Lung (tissue), 12 donors: ENCODE measurements around the gene UBA1. TPM values are rescaled to one million over a fixed set of nuclear protein-coding genes. Genes with fewer than 3 reads are reported as not detected.

Experiments used
- ATAC-seq: fragments of 200-7000 bp; cut with Tn5 transposase; one replicate; pipeline ENCODE4 v1.9.1; 2020; ENCODE audit warnings: moderate number of reproducible peaks; ENCODE audit not compliant: insufficient read depth, low FRiP score
- DNase-seq, 3 donors: peaks; one replicate each; pipeline ENCODE4 v3.0.0-alpha.2; 2013 to 2017
- H3K27ac ChIP-seq, 2 donors: one replicate each; pipeline ENCODE4 v1.5.1; 2013; ENCODE audit warnings: mild to moderate bottlenecking in 2 of 2, moderate library complexity in 2 of 2, control low read depth in 1 of 2, inconsistent platforms in 1 of 2, low read depth in 1 of 2, low read length in 1 of 2
- H3K27me3 ChIP-seq, 3 donors: one replicate each; pipeline ENCODE4 v1.5.1; 2013; ENCODE audit warnings: low read length in 2 of 3; ENCODE audit not compliant: control insufficient read depth in 3 of 3, insufficient read depth in 3 of 3
- H3K36me3 ChIP-seq, 4 donors: one replicate each; pipeline ENCODE4 v1.5.1; 2013; ENCODE audit warnings: low read length in 4 of 4, mild to moderate bottlenecking in 1 of 4, moderate library complexity in 1 of 4; ENCODE audit not compliant: control insufficient read depth in 4 of 4, insufficient read depth in 4 of 4
- H3K4me1 ChIP-seq, 5 donors: one replicate each; pipeline ENCODE4 v1.5.1; 2013; ENCODE audit warnings: low read length in 5 of 5, mild to moderate bottlenecking in 2 of 5, moderate library complexity in 1 of 5; ENCODE audit not compliant: control insufficient read depth in 5 of 5, insufficient read depth in 5 of 5
- H3K4me3 ChIP-seq: one replicate; pipeline ENCODE4 v1.5.1; 2013; ENCODE audit warnings: mild to moderate bottlenecking, control low read depth, moderate library complexity
- H3K9ac ChIP-seq, 2 donors: one replicate each; pipeline ENCODE4 v1.5.1; 2013; ENCODE audit warnings: low read length in 2 of 2, control low read depth in 1 of 2; ENCODE audit not compliant: insufficient read depth in 1 of 2
- H3K9me3 ChIP-seq, 4 donors: one replicate each; pipeline ENCODE4 v1.5.1; 2013; ENCODE audit warnings: low read length in 3 of 4, mild to moderate bottlenecking in 1 of 4, moderate library complexity in 1 of 4; ENCODE audit not compliant: control insufficient read depth in 4 of 4, insufficient read depth in 3 of 4
- CTCF ChIP-seq: IDR thresholded peaks from 2 replicates; pipeline ENCODE4 v1.5.1; 2012; ENCODE audit warnings: mild to moderate bottlenecking; ENCODE audit errors: control extremely low read depth, extremely low read depth
- WGBS, 2 donors: extraction: QIAGEN DNeasy Blood & Tissue Kit; methylation state at CpG; one replicate each; pipeline ENCODE4 v1.1.7; 2013; 5-methylcytosine and 5-hydroxymethylcytosine counted together
- polyA plus RNA-seq, 2 donors: library from polyadenylated mRNA; stranded (reverse); fragments of 200-250 nt; gene quantifications; one replicate each; pipeline ENCODE4 v1.2.1, GENCODE V29; 2013
- total RNA-seq, 2 donors: library from RNA; depleted of rRNA in 1 of 2; stranded (reverse); fragments of >200 nt in 1 of 2; gene quantifications; one replicate each; pipeline ENCODE4 v1.2.1, GENCODE V29; 2014 to 2021
- donor health status: control.
- donor health status: control.
- donor health status: Bipolar disorder and iron deficiency.
- donor health status: healthy.
- donor health status: DM: yes; HTN: yes; CAD: no.

Gene UBA1
- total and polyA plus RNA-seq, 4 donors, result 92.5 to 221 (median 131) TPM

DNA sequence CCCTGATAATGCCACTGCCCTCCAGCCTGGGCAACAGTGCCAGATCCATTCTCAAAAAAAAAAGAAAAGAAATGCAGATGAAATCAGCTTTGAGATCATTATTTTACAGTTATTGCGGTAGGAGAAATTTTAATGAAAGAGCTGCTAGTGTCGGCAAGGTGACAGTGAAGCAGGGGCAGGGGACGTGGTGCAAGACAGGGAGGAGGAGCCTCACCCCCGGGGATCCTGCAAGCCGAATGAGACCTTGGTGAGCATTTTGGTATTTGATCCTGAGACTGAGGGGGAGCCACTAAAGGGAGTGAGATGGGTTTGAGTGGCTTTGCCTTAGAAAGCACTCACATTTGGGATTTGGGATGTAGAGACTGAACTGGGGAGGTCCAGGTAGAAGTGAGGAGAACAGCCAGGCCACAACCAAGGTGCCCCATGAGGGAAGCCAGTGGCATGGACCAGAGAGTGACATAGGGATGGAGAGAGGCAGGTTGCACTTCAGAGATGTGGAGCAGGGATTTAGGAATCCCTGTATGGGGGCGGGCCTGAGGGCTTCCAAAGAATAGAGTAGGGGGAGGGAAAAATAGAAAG, 25.0 kb upstream of the UBA1 start:
- Histone ChIP-seq H3K4me1 (no peaks in the 10 kb centered on the region), H3K9me3 (no peaks in the 10 kb centered on the region)
- WGBS, 2 donors, result 81 to 96% methylated on average over 6 of the region's 6 CpGs

DNA sequence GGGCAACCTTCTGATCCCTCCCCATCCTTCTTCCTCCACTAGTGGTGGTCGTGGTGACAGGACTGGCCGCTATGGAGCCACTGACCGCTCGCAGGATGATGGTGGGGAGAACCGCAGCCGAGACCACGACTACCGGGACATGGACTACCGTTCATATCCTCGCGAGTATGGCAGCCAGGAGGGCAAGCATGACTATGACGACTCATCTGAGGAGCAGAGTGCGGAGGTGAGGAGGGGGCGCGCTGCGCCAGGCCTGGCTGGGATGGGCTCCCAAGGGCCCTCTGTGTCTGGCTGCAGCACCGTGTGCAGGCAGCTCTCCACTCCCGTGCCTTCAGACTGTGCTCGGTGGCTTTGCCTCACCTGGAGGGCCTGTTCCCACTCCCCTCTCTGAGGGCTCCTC, 24.4 kb upstream of the UBA1 start:
- Histone ChIP-seq H3K4me1 (no peaks in the 10 kb centered on the region), H3K9me3 (no peaks in the 10 kb centered on the region), H3K9ac (no peak overlapping the region), H3K4me3 (no peak overlapping the region), H3K27ac (no peak overlapping the region), H3K27me3 (peaks cover 0 to 11% (median 3%) of the 10 kb centered on the region in 3 donors), H3K36me3 (peaks cover 4 to 25% (median 5%) of the 10 kb centered on the region in 4 donors)
- DNase-seq, result no peak
- TF ChIP-seq CTCF, result no peak
- ATAC-seq, result no peak
- WGBS, 2 donors, result 92 to 98% methylated on average over 13 to 19 of the region's 19 CpGs

More for the DNA sequence above, 25.0 kb upstream of the UBA1 start:
- TF ChIP-seq CTCF, result no peak
- no peak overlapping the region for H3K9ac ChIP-seq
- H3K27ac ChIP-seq, result no peak overlapping the region
- H3K36me3 ChIP-seq, result peaks cover 4 to 21% (median 7%) of the 10 kb centered on the region in 4 donors
- DNase-seq (no peak), ATAC-seq (no peak)
- no peak overlapping the region for H3K4me3 ChIP-seq
- peaks cover 0 to 7% (median 3%) of the 10 kb centered on the region in 3 donors for H3K27me3 ChIP-seq

DNA sequence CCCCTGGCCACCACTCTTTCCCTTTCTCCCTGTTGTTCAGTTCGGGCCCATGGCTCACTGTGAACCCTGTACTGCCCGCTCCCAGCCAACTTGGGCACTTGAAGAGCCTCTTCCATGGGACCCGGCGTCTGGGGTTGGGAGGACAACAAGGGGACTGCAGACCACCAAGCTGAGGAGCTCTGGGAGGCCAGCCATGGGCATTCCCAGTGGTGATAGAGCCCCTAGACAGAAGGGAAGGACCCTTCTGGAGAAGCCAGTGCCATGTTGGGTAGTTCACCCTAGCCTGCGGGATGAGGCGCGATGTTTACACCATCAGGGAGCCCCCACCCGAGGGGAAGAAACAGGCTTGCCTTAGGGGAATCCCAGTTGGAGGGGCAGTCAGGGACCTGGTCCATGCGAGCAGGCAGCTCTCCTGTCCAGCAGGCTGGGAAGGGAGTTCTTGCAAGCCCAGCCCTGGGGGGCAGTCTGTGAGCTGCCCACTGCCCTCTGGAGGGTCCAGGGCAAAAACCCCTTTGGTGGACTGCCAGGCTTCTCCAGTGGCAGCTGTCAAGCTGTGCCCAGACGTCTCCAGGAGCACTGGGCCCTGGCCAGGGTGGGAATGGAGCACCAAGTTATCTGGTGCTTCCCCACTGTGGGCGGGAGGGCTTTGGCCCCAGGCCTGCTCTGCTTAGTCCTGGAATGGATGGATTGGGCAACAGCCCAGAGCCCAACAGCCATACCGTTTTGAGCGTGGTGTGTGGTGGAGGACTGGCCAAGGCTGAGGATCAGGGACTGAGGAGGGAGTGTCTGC, 23.7 kb upstream of the UBA1 start:
- 73 to 94% methylated on average over 11 to 13 of the region's 13 CpGs for WGBS, 2 donors
- Histone ChIP-seq H3K9me3 (no peaks in the 10 kb centered on the region), H3K36me3 (peaks cover 4 to 30% (median 5%) of the 10 kb centered on the region in 4 donors), H3K4me3 (no peak overlapping the region), H3K27me3 (peaks cover 0 to 11% (median 3%) of the 10 kb centered on the region in 3 donors), H3K9ac (no peak overlapping the region), H3K4me1 (no peaks in the 10 kb centered on the region), H3K27ac (no peak overlapping the region)
- no peak for ATAC-seq
- peak in 1 of 3 donors; percentile 28 for DNase-seq
- TF ChIP-seq CTCF, result no peak
